K562 (cell line): Measurements from ENCODE around the gene TMEM203. TPM values are rescaled to one million over a fixed set of nuclear protein-coding genes. Genes with fewer than 3 reads are reported as not detected.
A peak's percentile ranks its signal among the peaks of the same experiment; 100 is the strongest.

Experiments used
- E2F8 ChIP-seq: fragments of 450-650 bp; IDR thresholded peaks from 2 replicates; pipeline ENCODE4 v1.7.1; 2018; ENCODE audit warnings: mild to moderate bottlenecking, low read depth; ENCODE audit not compliant: partially characterized antibody
- HCFC1 ChIP-seq: IDR thresholded peaks from 2 replicates; pipeline ENCODE4 v1.6.1; 2012; ENCODE audit warnings: low read depth, low read length, improper control_type of control experiment
- HMGXB4 ChIP-seq: sonication (generic); formaldehyde crosslinking; IDR thresholded peaks from 2 replicates; pipeline ENCODE4 v1.8.1; 2023; ENCODE audit warnings: mild to moderate bottlenecking, missing genetic modification reagents
- HNRNPK ChIP-seq: fragments of 200-400 bp; formaldehyde crosslinking; IDR thresholded peaks from one replicate; pipeline ENCODE4 v1.6.1; 2018; ENCODE audit warnings: mild to moderate bottlenecking, low read depth, low read length; ENCODE audit not compliant: poor library complexity, severe bottlenecking
- LARP7 ChIP-seq: fragments of 450-650 bp; IDR thresholded peaks from 2 replicates; pipeline ENCODE4 v1.6.1; 2016
- MTA2 ChIP-seq: fragments of 450-650 bp; IDR thresholded peaks from 2 replicates; pipeline ENCODE4 v1.6.1; 2016; ENCODE audit warnings: low read depth
- MTA3 ChIP-seq: fragments of 450-650 bp; formaldehyde crosslinking; IDR thresholded peaks from 2 replicates; pipeline ENCODE4 v1.6.1; 2017; ENCODE audit warnings: mild to moderate bottlenecking, borderline replicate concordance
- RHOXF2B ChIP-seq: fragments of 250-450 bp; sonication (Bioruptor Pico); conservative IDR thresholded peaks from 2 replicates; pipeline ENCODE4 v1.5.1; 2021
- TAF15 ChIP-seq: fragments of 200-400 bp; formaldehyde crosslinking; IDR thresholded peaks from 2 replicates; pipeline ENCODE4 v1.6.1; 2017; ENCODE audit warnings: mild to moderate bottlenecking, low read depth, low read length, moderate library complexity
- ZBTB43 ChIP-seq: sonication (generic); formaldehyde crosslinking; IDR thresholded peaks from 2 replicates; pipeline ENCODE4 v1.8.0; 2023; ENCODE audit warnings: mild to moderate bottlenecking, missing genetic modification reagents
- ZNF121 ChIP-seq: sonication (generic); formaldehyde crosslinking; conservative IDR thresholded peaks from 2 replicates; pipeline ENCODE4 v1.8.0; 2022; ENCODE audit warnings: missing genetic modification reagents
- ZNF253 ChIP-seq: fragments of 250-450 bp; sonication (Bioruptor Pico); conservative IDR thresholded peaks from 2 replicates; pipeline ENCODE4 v1.6.1; 2021; ENCODE audit warnings: mild to moderate bottlenecking
- ZNF347 ChIP-seq: fragments of 450-650 bp; formaldehyde crosslinking; IDR thresholded peaks from 2 replicates; pipeline ENCODE4 v1.4.0; 2020; ENCODE audit warnings: low read depth, mild to moderate bottlenecking, moderate library complexity
- ZNF398 ChIP-seq: fragments of 250-450 bp; sonication (Bioruptor Pico); IDR thresholded peaks from 2 replicates; pipeline ENCODE4 v1.8.0; 2021; ENCODE audit warnings: moderate library complexity, mild to moderate bottlenecking, inconsistent platforms
- ZNF408 ChIP-seq: fragments of 250-450 bp; sonication (Bioruptor Pico); IDR thresholded peaks from 2 replicates; pipeline ENCODE4 v1.4.0; 2020; ENCODE audit warnings: low read depth, mild to moderate bottlenecking, moderate library complexity
- ZNF592 ChIP-seq: fragments of 450-650 bp; IDR thresholded peaks from 2 replicates; pipeline ENCODE4 v1.6.1; 2017; ENCODE audit warnings: antibody characterized with exemption, mild to moderate bottlenecking
- polyA plus RNA-seq, 8 experiments: library from polyadenylated mRNA; depleted of rRNA in 4 of 8; stranded (reverse) in 5 of 8; unstranded in 3 of 8; fragments of >200 nt; fragmentation: Nextera tagmentation in 2 of 8; fragmentation: Illumina TruSeq in 1 of 8; extraction: Ambion mirVana in 2 of 8; extraction: Trizol in 1 of 8; gene quantifications; 2 replicates each; pipeline versions ENCODE4 v1.2.1 to v1.2.3, GENCODE V29; 2011 to 2014; ENCODE audit warnings: inconsistent platforms in 1 of 8, missing spikeins in 1 of 8
- total RNA-seq, 7 experiments: library from RNA; depleted of rRNA in 6 of 7; stranded (reverse); fragments of >200 nt in 6 of 7; fragmentation: Illumina TruSeq in 2 of 7; extraction: Trizol in 2 of 7; gene quantifications; 2 replicates each; pipeline versions ENCODE4 v1.2.1 to v1.2.3, GENCODE V29; 2011 to 2021; ENCODE audit warnings: low replicate concordance in 1 of 7

Gene TMEM203
- total and polyA plus RNA-seq, 9 of the 15 experiments (the other 6 are each of a cell fraction or from before 2014, with no cell fraction given): 8.8 to 59.5 (median 37.6) TPM

- TF ChIP-seq HMGXB4 (CRISPR knock-in tag) (peak; percentile 43), E2F8 (no peak), LARP7 (no peak), ZNF253 (no peak), MTA2 (peak; percentile 71), ZNF408 (CRISPR knock-in tag) (no peak), HNRNPK (no peak), ZNF121 (CRISPR knock-in tag) (no peak), ZNF347 (no peak), HCFC1 (peak; percentile 51), ZNF398 (CRISPR knock-in tag) (no peak), MTA3 (peak; percentile 77), ZNF592 (no peak), RHOXF2B (CRISPR knock-in tag) (no peak), ZBTB43 (CRISPR knock-in tag) (no peak), TAF15 (no peak)
Observed at GRCh38 chr9:137236238-137236935, 30.9 kb upstream of the TMEM203 start (continued).
